K562 (cell line): Measurements from ENCODE around the gene IGSF23. TPM values are rescaled to one million over a fixed set of nuclear protein-coding genes. Genes with fewer than 3 reads are reported as not detected.
A peak's percentile ranks its signal among the peaks of the same experiment; 100 is the strongest.

Source experiments
- BHLHE40 ChIP-seq: IDR thresholded peaks from 2 replicates; pipeline ENCODE4 v1.6.1; 2011; ENCODE audit warnings: low read length, improper control_type of control experiment
- CREM ChIP-seq: IDR thresholded peaks from 2 replicates; pipeline ENCODE4 v1.6.1; 2014; ENCODE audit warnings: antibody characterized with exemption, low read depth
- CTCF ChIP-seq, 3 experiments: IDR thresholded peaks in 2 of 3; conservative IDR thresholded peaks in 1 of 3; 2 replicates each; pipeline ENCODE4 v1.5.1; 2011 to 2012; ENCODE audit warnings: low read length in 3 of 3, mild to moderate bottlenecking in 3 of 3, control low read depth in 2 of 3, improper control_type of control experiment in 1 of 3, inconsistent platforms in 1 of 3, low read depth in 1 of 3, mixed read lengths in 1 of 3, moderate library complexity in 1 of 3; ENCODE audit not compliant: insufficient read depth in 2 of 3
- KAT7 ChIP-seq: sonication (generic); formaldehyde crosslinking; IDR thresholded peaks from 2 replicates; pipeline ENCODE4 v1.8.0; 2022; ENCODE audit warnings: missing genetic modification reagents, mild to moderate bottlenecking, borderline replicate concordance
- POU5F1 ChIP-seq: fragments of 150-350 bp; IDR thresholded peaks from 2 replicates; pipeline ENCODE4 v1.6.1; 2014; ENCODE audit warnings: borderline replicate concordance, low read length, low read depth, mild to moderate bottlenecking; ENCODE audit not compliant: partially characterized antibody
- RAD21 ChIP-seq, 2 experiments: fragments of 250-450 bp in 1 of 2; fragments of 450-650 bp in 1 of 2; sonication (Bioruptor Pico) in 1 of 2; formaldehyde crosslinking in 1 of 2; IDR thresholded peaks in 1 of 2; conservative IDR thresholded peaks in 1 of 2; 2 replicates each; pipeline versions ENCODE4 v1.4.0 to v1.8.0; 2020 to 2022; ENCODE audit warnings: mild to moderate bottlenecking in 2 of 2, moderate library complexity in 1 of 2
- RAD51 ChIP-seq: fragments of 450-650 bp; IDR thresholded peaks from 2 replicates; pipeline ENCODE4 v1.7.1; 2016; ENCODE audit warnings: low read depth, mild to moderate bottlenecking, borderline replicate concordance
- RBFOX2 ChIP-seq: fragments of 200-400 bp; formaldehyde crosslinking; IDR thresholded peaks from 2 replicates; pipeline ENCODE4 v1.6.1; 2017; ENCODE audit warnings: low read depth, mild to moderate bottlenecking, low read length, moderate library complexity
- RHOXF2B ChIP-seq: fragments of 250-450 bp; sonication (Bioruptor Pico); conservative IDR thresholded peaks from 2 replicates; pipeline ENCODE4 v1.5.1; 2021
- RREB1 ChIP-seq: fragments of 250-450 bp; sonication (Bioruptor Pico); IDR thresholded peaks from 2 replicates; pipeline ENCODE4 v1.4.0; 2020
- SRF ChIP-seq, 2 experiments: fragments of 250-450, 450-650 bp in 1 of 2; sonication (Bioruptor Pico) in 1 of 2; sonication (generic) in 1 of 2; formaldehyde crosslinking; IDR thresholded peaks; 2 replicates each; pipeline versions ENCODE4 v1.5.0 to v1.5.1; 2020 to 2022; ENCODE audit warnings: mild to moderate bottlenecking in 1 of 2, missing genetic modification reagents in 1 of 2
- TFAP4 ChIP-seq: sonication (generic); formaldehyde crosslinking; IDR thresholded peaks from 2 replicates; pipeline ENCODE4 v1.8.0; 2022; ENCODE audit warnings: missing genetic modification reagents, mild to moderate bottlenecking, moderate library complexity, borderline replicate concordance
- XRCC5 ChIP-seq: fragments of 200-400 bp; formaldehyde crosslinking; IDR thresholded peaks from 2 replicates; pipeline ENCODE4 v1.6.1; 2017; ENCODE audit warnings: low read depth, mild to moderate bottlenecking, low read length
- ZNF146 ChIP-seq: IDR thresholded peaks from one replicate; pipeline ENCODE4 v1.6.1; 2018; ENCODE audit warnings: missing compliant biosample characterization; ENCODE audit not compliant: unreplicated experiment
- ZNF184 ChIP-seq: sonication (generic); formaldehyde crosslinking; IDR thresholded peaks from 2 replicates; pipeline ENCODE4 v1.5.0; 2020; ENCODE audit warnings: missing genetic modification reagents
- polyA plus RNA-seq, 8 experiments: library from polyadenylated mRNA; depleted of rRNA in 4 of 8; stranded (reverse) in 5 of 8; unstranded in 3 of 8; fragments of >200 nt; fragmentation: Nextera tagmentation in 2 of 8; fragmentation: Illumina TruSeq in 1 of 8; extraction: Ambion mirVana in 2 of 8; extraction: Trizol in 1 of 8; gene quantifications; 2 replicates each; pipeline versions ENCODE4 v1.2.1 to v1.2.3, GENCODE V29; 2011 to 2014; ENCODE audit warnings: inconsistent platforms in 1 of 8, missing spikeins in 1 of 8
- total RNA-seq, 7 experiments: library from RNA; depleted of rRNA in 6 of 7; stranded (reverse); fragments of >200 nt in 6 of 7; fragmentation: Illumina TruSeq in 2 of 7; extraction: Trizol in 2 of 7; gene quantifications; 2 replicates each; pipeline versions ENCODE4 v1.2.1 to v1.2.3, GENCODE V29; 2011 to 2021; ENCODE audit warnings: low replicate concordance in 1 of 7
- TF ChIP-seq, protein P1 (sequence below): sonication (generic); formaldehyde crosslinking; IDR thresholded peaks from 2 replicates; pipeline ENCODE4 v1.8.1; 2022; ENCODE audit warnings: missing genetic modification reagents

The IGSF23 gene
- total and polyA plus RNA-seq, 9 of the 15 experiments (the other 6 are each of a cell fraction or from before 2014, with no cell fraction given) = not detected

GRCh38 chr19:44657211-44657921, 44.0 kb downstream of the IGSF23 start (continued):
- peak; percentile 29; the same call in 1 of the 2 replicates for TF ChIP-seq TFAP4 (CRISPR knock-in tag)
- TF ChIP-seq SRF (CRISPR knock-in tag; IDR thresholded peaks at IDR 0.05) = peak in 1 of 2 experiments; percentile 59; a peak in 1 of 4 replicates
- no peak for TF ChIP-seq KAT7 (CRISPR knock-in tag)
- TF ChIP-seq ZNF146 (CRISPR knock-in tag) = no peak
- TF ChIP-seq RAD51 = peak; percentile 60
- no peak for TF ChIP-seq RHOXF2B (CRISPR knock-in tag)
- TF ChIP-seq CREM = peak; percentile 30; the same call in 1 of the 2 replicates
- TF ChIP-seq BHLHE40 = peak; percentile 44
- TF ChIP-seq XRCC5 = no peak
- peak; percentile 84 to 94 (median 89) for TF ChIP-seq CTCF (IDR thresholded peaks at IDR 0.05 in 2 of 3, conservative IDR thresholded peaks at IDR 0.05 in 1 of 3; ENCODE audit: insufficient read depth in 2 of 3, low read depth in 1 of 3, low read length in 3 of 3)
- 0 out of 2 replicates have a peak, but pooled peaks have one; percentile 14 for TF ChIP-seq RREB1
- TF ChIP-seq RAD21 (CRISPR knock-in tag; conservative IDR thresholded peaks at IDR 0.05 in 1 of 2, IDR thresholded peaks at IDR 0.05 in 1 of 2) = peak; percentile 87 to 89
- TF ChIP-seq ZNF184 = no peak
- TF ChIP-seq RBFOX2 = peak; percentile 25; the same call in 1 of the 2 replicates
- TF ChIP-seq, protein P1, sequence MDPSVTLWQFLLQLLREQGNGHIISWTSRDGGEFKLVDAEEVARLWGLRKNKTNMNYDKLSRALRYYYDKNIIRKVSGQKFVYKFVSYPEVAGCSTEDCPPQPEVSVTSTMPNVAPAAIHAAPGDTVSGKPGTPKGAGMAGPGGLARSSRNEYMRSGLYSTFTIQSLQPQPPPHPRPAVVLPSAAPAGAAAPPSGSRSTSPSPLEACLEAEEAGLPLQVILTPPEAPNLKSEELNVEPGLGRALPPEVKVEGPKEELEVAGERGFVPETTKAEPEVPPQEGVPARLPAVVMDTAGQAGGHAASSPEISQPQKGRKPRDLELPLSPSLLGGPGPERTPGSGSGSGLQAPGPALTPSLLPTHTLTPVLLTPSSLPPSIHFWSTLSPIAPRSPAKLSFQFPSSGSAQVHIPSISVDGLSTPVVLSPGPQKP (CRISPR knock-in tag) = no peak
- no peak for TF ChIP-seq POU5F1
